HG03442 (cell line): ENCODE data around the gene RTF2.

Source experiments
- ATAC-seq: cut with Tn5 transposase; IDR thresholded peaks from one replicate; pipeline ENCODE4 v1.9.1; 2021; ENCODE audit warnings: mild to moderate bottlenecking, moderate library complexity; ENCODE audit not compliant: unreplicated experiment

Gene RTF2

GRCh38 chr20:56468316-56469076 lies at the start of gene RTF2:
RTF2 (plus strand) TSS chr20:56468627; CDS start chr20:56468698, 71 bp downstream.
- peak; percentile 99 for ATAC-seq

- no peak for ATAC-seq
Measured at GRCh38 chr20:56420028-56420427, 48.4 kb upstream of the RTF2 start.

- no peak for ATAC-seq
Measured at GRCh38 chr20:56420940-56421688, 47.3 kb upstream of the RTF2 start.

GRCh38 chr20:56422076-56422823 lies 46.2 kb upstream of the RTF2 start:
- ATAC-seq = no peak

- ATAC-seq = no peak
Measured at GRCh38 chr20:56422824-56423189, 45.6 kb upstream of the RTF2 start.

- ATAC-seq = no peak
Measured at GRCh38 chr20:56423211-56423610, 45.2 kb upstream of the RTF2 start.

GRCh38 chr20:56423886-56424285 lies 44.5 kb upstream of the RTF2 start:
- no peak for ATAC-seq

GRCh38 chr20:56424931-56425330 lies 43.5 kb upstream of the RTF2 start:
- no peak for ATAC-seq

- ATAC-seq = no peak
Measured at GRCh38 chr20:56426026-56426425, 42.4 kb upstream of the RTF2 start.

- ATAC-seq = no peak
Measured at GRCh38 chr20:56426926-56427325, 41.5 kb upstream of the RTF2 start.

GRCh38 chr20:56427797-56428196 lies 40.6 kb upstream of the RTF2 start:
- no peak for ATAC-seq

GRCh38 chr20:56428410-56428809 lies 40.0 kb upstream of the RTF2 start:
- no peak for ATAC-seq

- ATAC-seq = no peak
Measured at GRCh38 chr20:56428881-56429280, 39.5 kb upstream of the RTF2 start.

- ATAC-seq = no peak
Measured at GRCh38 chr20:56429502-56429901, 38.9 kb upstream of the RTF2 start.

- no peak for ATAC-seq
Measured at GRCh38 chr20:56429941-56430340, 38.5 kb upstream of the RTF2 start.

- ATAC-seq = no peak
Measured at GRCh38 chr20:56430461-56430860, 38.0 kb upstream of the RTF2 start.

GRCh38 chr20:56430957-56431356 lies 37.5 kb upstream of the RTF2 start:
- ATAC-seq = no peak

GRCh38 chr20:56431471-56431870 lies 37.0 kb upstream of the RTF2 start:
- ATAC-seq = no peak

GRCh38 chr20:56433221-56433879 lies 35.1 kb upstream of the RTF2 start:
- ATAC-seq = no peak

- no peak for ATAC-seq
Measured at GRCh38 chr20:56433880-56434255, 34.6 kb upstream of the RTF2 start.
